Sigmoid colon (tissue), 7 donors: ENCODE measurements around the gene CALU. TPM values are rescaled to one million over a fixed set of nuclear protein-coding genes. Genes with fewer than 3 reads are reported as not detected.

Source experiments
- DNase-seq: peaks from one replicate; pipeline ENCODE4 v3.0.0-alpha.2; 2019
- H3K27ac ChIP-seq, 4 donors: fragments of 200-600 bp; sonication (generic); one replicate each; pipeline ENCODE4 v1.5.1; 2016 to 2019; ENCODE audit warnings: mild to moderate bottlenecking in 1 of 4
- H3K27me3 ChIP-seq, 3 donors: fragments of 200-600 bp; sonication (generic); one replicate each; pipeline ENCODE4 v1.5.1; 2019; ENCODE audit warnings: mild to moderate bottlenecking in 1 of 3
- H3K36me3 ChIP-seq, 4 donors: fragments of 200-600 bp; sonication (generic); one replicate each; pipeline ENCODE4 v1.5.1; 2016 to 2019
- H3K4me1 ChIP-seq, 4 donors: fragments of 200-600 bp; sonication (generic); one replicate each; pipeline ENCODE4 v1.5.1; 2017 to 2019
- H3K4me3 ChIP-seq, 4 donors: fragments of 200-600 bp; sonication (generic); one replicate each; pipeline ENCODE4 v1.5.1; 2017 to 2019; ENCODE audit warnings: mild to moderate bottlenecking in 2 of 4, moderate library complexity in 1 of 4
- H3K9me3 ChIP-seq, 4 donors: fragments of 200-600 bp in 3 of 4; sonication (generic) in 3 of 4; one replicate each; pipeline versions ENCODE4 v1.5.1 to v1.6.1; 2013 to 2019
- EP300 ChIP-seq, 4 donors: sonication (generic); formaldehyde crosslinking; IDR thresholded peaks; one replicate each; pipeline ENCODE4 v1.6.1; 2017; ENCODE audit warnings: antibody characterized with exemption in 4 of 4
- POLR2A ChIP-seq, 2 donors: fragments of 450-650 bp; IDR thresholded peaks; one replicate each; pipeline ENCODE4 v1.6.1; 2016; ENCODE audit warnings: antibody characterized with exemption in 2 of 2, mild to moderate bottlenecking in 2 of 2, moderate library complexity in 2 of 2
- POLR2AphosphoS5 ChIP-seq, 4 donors: sonication (generic); formaldehyde crosslinking; IDR thresholded peaks; one replicate each; pipeline ENCODE4 v1.6.1; 2017; ENCODE audit warnings: antibody characterized with exemption in 4 of 4
- WGBS, 2 donors: extraction: QIAGEN DNeasy Blood & Tissue Kit; methylation state at CpG; one replicate each; pipeline ENCODE4 v1.1.7; 2013; 5-methylcytosine and 5-hydroxymethylcytosine counted together
- intact Hi-C: fragments of 100-400 bp; cut with DNase I; formaldehyde crosslinking; loops from one replicate; pipeline ENCODE4 v1.15.1; 2023
- polyA plus RNA-seq, 3 donors: library from polyadenylated mRNA; stranded (reverse); fragments of 200-250 nt; gene quantifications; one replicate each; pipeline ENCODE4 v1.2.3, GENCODE V29; 2013
- total RNA-seq, 4 donors: library from RNA; depleted of rRNA; stranded (reverse); fragments of >200 nt; gene quantifications; one replicate each; pipeline ENCODE4 v1.1.0, GENCODE V29; 2016
- TF ChIP-seq, protein P1 (sequence below), 4 experiments: fragments of 450-650 bp in 3 of 4; fragments of 200-600 bp in 1 of 4; IDR thresholded peaks; one replicate each; pipeline ENCODE4 v1.5.1; 2016 to 2019; ENCODE audit warnings: antibody characterized with exemption in 4 of 4, mild to moderate bottlenecking in 3 of 4, moderate library complexity in 2 of 4
- donor health status: healthy with polysubstance abuse.
- donor health status: Bipolar disorder and iron deficiency.
- donor health status: healthy.

The CALU gene
- total and polyA plus RNA-seq, 7 donors: 14.4 to 250 (median 153) TPM

DNA sequence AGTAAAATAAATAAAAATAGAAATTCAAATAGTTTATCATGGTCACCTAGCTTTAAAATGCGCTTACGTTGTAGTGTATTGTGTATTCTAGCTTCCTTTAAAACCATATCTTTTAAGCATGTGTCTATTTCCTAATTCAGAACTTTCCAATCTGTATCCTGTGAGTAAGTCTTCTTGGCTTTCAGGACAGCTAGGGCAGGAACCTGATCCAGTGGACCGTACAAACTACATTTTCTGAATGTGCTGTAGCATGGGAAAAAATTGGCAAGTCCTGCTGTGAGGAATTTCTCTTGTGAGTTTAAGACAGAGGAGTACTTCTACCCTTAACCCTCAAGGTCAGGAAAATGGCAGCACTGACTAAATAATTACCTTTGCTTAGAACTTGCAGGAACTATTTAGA, 24.4 kb downstream of the CALU start:
- Histone ChIP-seq H3K27me3 (no peaks in the 10 kb centered on the region), H3K27ac (peak overlapping the region; percentile 48 to 93 (median 84)), H3K9me3 (no peaks in the 10 kb centered on the region), H3K4me1 (peaks cover 0 to 22% (median 14%) of the 10 kb centered on the region in 4 donors), H3K4me3 (no peak overlapping the region), H3K36me3 (peaks cover 0 to 80% (median 15%) of the 10 kb centered on the region in 4 donors)
- TF ChIP-seq, protein P1, sequence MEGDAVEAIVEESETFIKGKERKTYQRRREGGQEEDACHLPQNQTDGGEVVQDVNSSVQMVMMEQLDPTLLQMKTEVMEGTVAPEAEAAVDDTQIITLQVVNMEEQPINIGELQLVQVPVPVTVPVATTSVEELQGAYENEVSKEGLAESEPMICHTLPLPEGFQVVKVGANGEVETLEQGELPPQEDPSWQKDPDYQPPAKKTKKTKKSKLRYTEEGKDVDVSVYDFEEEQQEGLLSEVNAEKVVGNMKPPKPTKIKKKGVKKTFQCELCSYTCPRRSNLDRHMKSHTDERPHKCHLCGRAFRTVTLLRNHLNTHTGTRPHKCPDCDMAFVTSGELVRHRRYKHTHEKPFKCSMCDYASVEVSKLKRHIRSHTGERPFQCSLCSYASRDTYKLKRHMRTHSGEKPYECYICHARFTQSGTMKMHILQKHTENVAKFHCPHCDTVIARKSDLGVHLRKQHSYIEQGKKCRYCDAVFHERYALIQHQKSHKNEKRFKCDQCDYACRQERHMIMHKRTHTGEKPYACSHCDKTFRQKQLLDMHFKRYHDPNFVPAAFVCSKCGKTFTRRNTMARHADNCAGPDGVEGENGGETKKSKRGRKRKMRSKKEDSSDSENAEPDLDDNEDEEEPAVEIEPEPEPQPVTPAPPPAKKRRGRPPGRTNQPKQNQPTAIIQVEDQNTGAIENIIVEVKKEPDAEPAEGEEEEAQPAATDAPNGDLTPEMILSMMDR (IDR thresholded peaks at IDR 0.05): no peak
- TF ChIP-seq POLR2A (IDR thresholded peaks at IDR 0.05) (no peak), EP300 (IDR thresholded peaks at IDR 0.05) (no peak), POLR2AphosphoS5 (IDR thresholded peaks at IDR 0.05) (no peak)
- WGBS, 2 donors: 91 to 94% methylated on average over 3 of the region's 3 CpGs
- intact Hi-C loops: no loop called here
- DNase-seq: no peak

DNA sequence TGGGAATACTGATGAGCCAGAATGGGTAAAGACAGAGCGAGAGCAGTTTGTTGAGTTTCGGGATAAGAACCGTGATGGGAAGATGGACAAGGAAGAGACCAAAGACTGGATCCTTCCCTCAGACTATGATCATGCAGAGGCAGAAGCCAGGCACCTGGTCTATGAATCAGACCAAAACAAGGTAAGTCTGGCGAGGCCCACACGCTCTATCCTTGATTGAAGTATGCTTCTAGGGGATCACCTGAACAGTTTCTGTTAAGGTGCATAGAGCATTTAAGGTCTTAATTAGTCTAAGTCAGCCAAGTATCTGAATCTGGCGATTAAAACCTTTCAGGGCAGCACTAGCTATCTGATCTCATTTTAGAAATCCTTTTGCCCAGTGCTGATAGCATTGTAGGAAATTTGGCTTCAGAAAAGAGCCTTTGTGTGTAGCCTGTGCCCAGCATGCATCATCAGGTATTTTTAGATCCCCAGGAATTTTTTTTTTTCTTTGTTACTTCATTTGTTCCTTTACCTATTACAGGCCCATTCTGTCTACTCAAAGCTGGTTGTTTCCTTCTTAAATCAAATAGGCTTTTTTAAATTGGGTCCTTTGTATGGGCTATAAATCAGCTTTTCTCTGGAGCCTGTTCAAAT, 28.4 kb downstream of the CALU start:
- Histone ChIP-seq H3K36me3 (peaks cover 0 to 82% (median 16%) of the 10 kb centered on the region in 4 donors), H3K4me1 (peaks cover 0 to 18% (median 14%) of the 10 kb centered on the region in 4 donors), H3K27ac (peak overlapping the region in 3 of 4 donors; percentile 12 to 65 (median 58)), H3K9me3 (no peaks in the 10 kb centered on the region), H3K27me3 (no peaks in the 10 kb centered on the region), H3K4me3 (no peak overlapping the region)
- 96 to 98% methylated on average over 6 of the region's 6 CpGs for WGBS, 2 donors
- DNase-seq: no peak
- intact Hi-C loops: no loop called here
- no peak for TF ChIP-seq POLR2AphosphoS5 (IDR thresholded peaks at IDR 0.05)
- TF ChIP-seq, protein P1 (IDR thresholded peaks at IDR 0.05): no peak
- TF ChIP-seq POLR2A (IDR thresholded peaks at IDR 0.05): no peak
- TF ChIP-seq EP300 (IDR thresholded peaks at IDR 0.05): no peak

- H3K36me3 ChIP-seq: peaks cover 0 to 67% (median 17%) of the 10 kb centered on the region in 4 donors
These were observed 31.1 kb downstream of the CALU start for GRCh38 chr7:128770233-128770632.

GRCh38 chr7:128773604-128774003, 34.4 kb downstream of the CALU start:
- intact Hi-C loops: no loop called here
- DNase-seq: no peak
- WGBS, 2 donors: 97 to 98% methylated on average over 12 of the region's 12 CpGs
- H3K27ac ChIP-seq: no peak overlapping the region
- no peak for TF ChIP-seq POLR2AphosphoS5 (IDR thresholded peaks at IDR 0.05)
- TF ChIP-seq, protein P1 (IDR thresholded peaks at IDR 0.05): no peak
- TF ChIP-seq POLR2A (IDR thresholded peaks at IDR 0.05): no peak
- TF ChIP-seq EP300 (IDR thresholded peaks at IDR 0.05): no peak
- peaks cover 0 to 44% (median 15%) of the 10 kb centered on the region in 4 donors for H3K36me3 ChIP-seq
- peaks cover 0 to 4% (median 0%) of the 10 kb centered on the region in 4 donors for H3K9me3 ChIP-seq
- H3K27me3 ChIP-seq: no peaks in the 10 kb centered on the region
- no peaks in the 10 kb centered on the region for H3K4me1 ChIP-seq
- no peak overlapping the region for H3K4me3 ChIP-seq

More at GRCh38 chr7:128770233-128770632, 31.1 kb downstream of the CALU start:
- intact Hi-C loops: no loop called here
- no peak overlapping the region for H3K27ac ChIP-seq
- H3K4me1 ChIP-seq: peaks cover 0 to 12% (median 4%) of the 10 kb centered on the region in 4 donors
- DNase-seq: no peak
- H3K27me3 ChIP-seq: no peaks in the 10 kb centered on the region
- WGBS, 2 donors: 55 to 58% methylated on average over 2 of the region's 2 CpGs
- no peak overlapping the region for H3K4me3 ChIP-seq
- no peaks in the 10 kb centered on the region for H3K9me3 ChIP-seq
- no peak for TF ChIP-seq POLR2A (IDR thresholded peaks at IDR 0.05)
- TF ChIP-seq EP300 (IDR thresholded peaks at IDR 0.05): no peak

DNA sequence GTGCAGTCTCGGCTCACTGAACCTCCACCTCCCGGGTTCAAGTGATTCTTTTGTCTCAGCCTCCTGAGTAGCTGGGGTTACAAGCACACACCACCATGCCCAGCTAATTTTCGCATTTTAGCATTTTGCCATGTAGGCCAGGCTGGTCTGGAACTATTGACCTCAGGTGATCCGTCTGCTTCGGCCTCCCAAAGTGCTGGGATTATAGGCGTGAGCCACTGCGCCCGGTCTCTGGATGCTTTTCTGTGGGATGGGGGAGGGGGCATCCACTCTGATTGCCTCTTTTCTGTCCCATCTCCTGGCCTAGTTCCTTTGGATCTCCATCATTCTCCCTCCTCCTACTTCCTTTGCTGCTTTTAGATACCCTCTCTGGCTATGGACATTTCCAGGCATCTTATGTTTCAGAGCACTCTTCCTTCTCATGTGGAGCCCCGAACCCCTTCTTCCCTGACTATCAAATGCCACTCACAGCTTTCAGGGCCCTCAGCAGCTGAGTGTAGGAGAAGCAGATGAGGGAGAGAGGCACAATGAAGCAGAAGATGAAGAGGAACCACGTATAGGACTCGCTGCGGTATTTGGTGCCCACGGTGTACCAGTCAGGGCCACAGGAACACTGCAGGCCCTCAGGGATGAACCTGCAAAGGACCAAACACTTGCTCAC, 35.0 kb downstream of the CALU start:
- no peak for DNase-seq
- peaks cover 0 to 4% (median 0%) of the 10 kb centered on the region in 4 donors for H3K9me3 ChIP-seq
- no peaks in the 10 kb centered on the region for H3K27me3 ChIP-seq
- H3K4me1 ChIP-seq: no peaks in the 10 kb centered on the region
- no peak overlapping the region for H3K4me3 ChIP-seq
- peaks cover 0 to 38% (median 13%) of the 10 kb centered on the region in 4 donors for H3K36me3 ChIP-seq
- intact Hi-C loops: no loop called here
- no peak overlapping the region for H3K27ac ChIP-seq
- WGBS, 2 donors: 91 to 96% methylated on average over 13 of the region's 13 CpGs
- no peak for TF ChIP-seq EP300 (IDR thresholded peaks at IDR 0.05)
- no peak for TF ChIP-seq POLR2A (IDR thresholded peaks at IDR 0.05)
- TF ChIP-seq, protein P1 (IDR thresholded peaks at IDR 0.05): no peak
- no peak for TF ChIP-seq POLR2AphosphoS5 (IDR thresholded peaks at IDR 0.05)
